Nephron progenitor cell (in vitro differentiated cells): ENCODE measurements around the gene OLFM1.

ENCODE experiments used
- DNase-seq: peaks from one replicate; pipeline ENCODE4 v3.0.0; 2021
- H3K27ac Mint-ChIP-seq: 2 replicates; pipeline ENCODE4 v1.8.0; 2021; ENCODE audit warnings: mild to moderate bottlenecking, moderate library complexity, mixed read lengths
- H3K27me3 Mint-ChIP-seq: 2 replicates; pipeline ENCODE4 v1.8.0; 2021; ENCODE audit warnings: mild to moderate bottlenecking, low read depth, mixed read lengths; ENCODE audit not compliant: poor library complexity
- H3K36me3 Mint-ChIP-seq: 2 replicates; pipeline ENCODE4 v1.8.0; 2021; ENCODE audit warnings: low read depth, mixed read lengths
- H3K4me1 Mint-ChIP-seq: 2 replicates; pipeline ENCODE4 v1.8.0; 2021; ENCODE audit warnings: mixed read lengths
- H3K4me3 Mint-ChIP-seq: 2 replicates; pipeline ENCODE4 v1.8.0; 2021; ENCODE audit warnings: mild to moderate bottlenecking, moderate library complexity, mixed read lengths
- H3K9me3 Mint-ChIP-seq: 2 replicates; pipeline ENCODE4 v1.8.0; 2021; ENCODE audit warnings: mild to moderate bottlenecking, moderate library complexity, mixed read lengths
- TF ChIP-seq, protein P1 (sequence below): fragments of 200-600 bp; sonication (generic); IDR thresholded peaks from 2 replicates; pipeline ENCODE4 v1.5.0; 2021; ENCODE audit warnings: antibody characterized with exemption

The OLFM1 gene

DNA sequence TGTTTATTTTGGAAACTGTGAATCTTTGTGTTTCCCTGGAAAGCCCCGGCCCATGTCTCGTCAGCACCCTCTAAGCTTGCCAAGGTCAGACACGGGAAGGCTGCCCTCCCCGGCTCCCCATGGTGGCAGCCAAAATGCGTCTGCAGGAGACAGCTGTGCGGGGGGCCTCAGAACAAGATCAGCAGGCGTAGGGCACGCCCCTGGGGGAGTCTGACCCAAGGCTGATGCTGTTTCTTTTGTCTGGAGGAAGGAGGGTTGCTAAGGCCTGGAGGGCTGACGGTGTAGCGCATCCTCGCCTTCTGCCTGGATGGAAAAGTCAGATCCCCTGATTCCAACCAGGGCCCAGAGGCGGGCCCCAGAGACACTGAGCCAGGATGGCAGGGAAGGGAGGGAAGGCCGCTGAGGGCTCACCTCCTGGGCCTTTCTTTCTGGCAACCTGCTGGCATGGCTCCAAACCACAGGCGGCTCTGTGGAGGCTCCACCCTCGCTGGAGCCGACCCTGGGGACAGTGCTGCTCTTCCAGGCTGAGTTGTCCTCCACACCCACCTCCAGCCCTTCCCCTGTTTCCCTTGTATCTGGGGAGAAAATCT, 57.2 kb downstream of the OLFM1 start:
- DNase-seq = no peak
- Mint-ChIP-seq H3K4me1 (peaks cover 10% of the 10 kb centered on the region), H3K9me3 (peaks cover 7% of the 10 kb centered on the region), H3K27me3 (peaks cover 29% of the 10 kb centered on the region), H3K36me3 (no peaks in the 10 kb centered on the region), H3K27ac (no peak overlapping the region), H3K4me3 (no peak overlapping the region)
- TF ChIP-seq, protein P1, sequence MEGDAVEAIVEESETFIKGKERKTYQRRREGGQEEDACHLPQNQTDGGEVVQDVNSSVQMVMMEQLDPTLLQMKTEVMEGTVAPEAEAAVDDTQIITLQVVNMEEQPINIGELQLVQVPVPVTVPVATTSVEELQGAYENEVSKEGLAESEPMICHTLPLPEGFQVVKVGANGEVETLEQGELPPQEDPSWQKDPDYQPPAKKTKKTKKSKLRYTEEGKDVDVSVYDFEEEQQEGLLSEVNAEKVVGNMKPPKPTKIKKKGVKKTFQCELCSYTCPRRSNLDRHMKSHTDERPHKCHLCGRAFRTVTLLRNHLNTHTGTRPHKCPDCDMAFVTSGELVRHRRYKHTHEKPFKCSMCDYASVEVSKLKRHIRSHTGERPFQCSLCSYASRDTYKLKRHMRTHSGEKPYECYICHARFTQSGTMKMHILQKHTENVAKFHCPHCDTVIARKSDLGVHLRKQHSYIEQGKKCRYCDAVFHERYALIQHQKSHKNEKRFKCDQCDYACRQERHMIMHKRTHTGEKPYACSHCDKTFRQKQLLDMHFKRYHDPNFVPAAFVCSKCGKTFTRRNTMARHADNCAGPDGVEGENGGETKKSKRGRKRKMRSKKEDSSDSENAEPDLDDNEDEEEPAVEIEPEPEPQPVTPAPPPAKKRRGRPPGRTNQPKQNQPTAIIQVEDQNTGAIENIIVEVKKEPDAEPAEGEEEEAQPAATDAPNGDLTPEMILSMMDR = no peak

DNA sequence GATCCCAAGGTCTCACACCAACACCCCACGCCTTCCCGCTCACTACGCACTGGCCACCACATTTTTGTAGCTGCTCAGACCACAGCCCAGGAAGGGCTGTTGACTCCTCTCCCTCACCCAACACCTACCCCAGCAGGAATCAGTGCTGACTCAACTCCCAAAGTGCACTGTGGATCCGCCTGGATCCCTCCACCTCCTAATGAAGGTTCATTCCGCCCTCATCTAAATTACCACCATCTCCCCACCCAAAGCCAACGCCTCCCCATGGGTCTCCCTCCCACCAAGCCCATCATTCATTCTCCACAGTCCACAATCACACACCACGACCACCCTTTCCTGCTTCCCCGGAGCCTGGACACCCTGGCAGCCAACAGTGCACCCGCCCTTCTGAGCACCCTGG, 57.8 kb downstream of the OLFM1 start:
- H3K27ac Mint-ChIP-seq = no peak overlapping the region
- no peaks in the 10 kb centered on the region for H3K36me3 Mint-ChIP-seq

DNA sequence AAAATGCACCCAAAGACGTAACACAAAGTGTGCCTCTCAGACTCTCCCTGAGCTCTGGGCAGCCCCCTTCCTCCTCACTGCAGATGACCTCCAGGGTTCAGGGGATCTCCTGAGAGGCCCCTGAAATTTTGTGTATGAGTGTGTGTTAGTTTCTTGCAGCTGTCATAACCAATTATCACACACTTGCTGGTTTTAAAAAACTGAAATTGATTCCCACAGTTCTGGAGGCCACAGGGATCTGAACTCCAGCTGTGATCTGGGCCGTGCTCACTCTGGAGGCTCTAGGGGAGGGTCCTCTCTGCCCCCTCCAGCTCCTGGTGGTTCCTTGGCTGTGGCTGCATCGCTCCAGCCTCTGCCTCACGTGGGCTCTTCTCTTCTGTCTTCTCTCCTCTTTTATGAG, 58.8 kb downstream of the OLFM1 start:
- no peak overlapping the region for H3K27ac Mint-ChIP-seq
- H3K9me3 Mint-ChIP-seq = peaks cover 18% of the 10 kb centered on the region
- H3K4me1 Mint-ChIP-seq = peaks cover 10% of the 10 kb centered on the region
- H3K4me3 Mint-ChIP-seq = no peak overlapping the region
- TF ChIP-seq, protein P1 = no peak
- peaks cover 29% of the 10 kb centered on the region for H3K27me3 Mint-ChIP-seq
- DNase-seq = no peak
- H3K36me3 Mint-ChIP-seq = no peaks in the 10 kb centered on the region

More for the DNA sequence above, 57.8 kb downstream of the OLFM1 start:
- Mint-ChIP-seq H3K9me3 (peaks cover 12% of the 10 kb centered on the region), H3K27me3 (peaks cover 29% of the 10 kb centered on the region), H3K4me1 (peaks cover 10% of the 10 kb centered on the region), H3K4me3 (no peak overlapping the region)
- TF ChIP-seq, protein P1 = no peak
- DNase-seq = no peak

DNA sequence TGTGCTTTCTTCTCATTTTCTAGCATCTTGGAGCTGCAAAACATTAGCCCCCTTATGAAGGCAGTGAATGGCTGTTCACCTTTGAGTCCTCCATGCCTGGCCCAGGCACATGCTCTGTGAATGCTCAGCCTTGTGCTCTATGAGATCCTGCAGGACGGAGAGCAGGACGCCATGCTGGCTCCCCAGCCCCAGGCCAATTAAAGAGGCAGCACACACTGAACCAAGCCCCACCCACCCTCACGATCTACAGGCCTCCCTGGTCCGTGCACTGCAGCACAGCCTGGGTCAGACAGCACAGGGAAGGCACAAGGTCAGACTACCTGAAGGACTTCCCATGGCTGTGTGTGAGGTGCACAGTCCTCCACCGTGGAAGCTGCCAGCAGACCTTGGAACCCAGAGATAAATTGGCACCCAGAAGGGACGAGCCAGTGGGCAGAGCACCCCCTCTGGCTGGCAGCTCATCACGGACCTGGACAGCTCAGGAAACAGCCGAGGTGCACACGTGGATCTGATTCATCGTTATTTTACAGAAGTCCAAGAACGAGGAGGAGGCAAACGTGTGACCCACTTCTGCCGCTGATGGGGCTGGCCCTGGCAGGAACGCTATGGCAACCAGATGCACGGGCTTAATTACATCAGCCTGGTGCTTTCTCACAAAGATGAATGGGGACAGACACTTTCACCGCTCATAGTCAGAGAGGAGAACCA, 59.5 kb downstream of the OLFM1 start:
- Mint-ChIP-seq H3K27ac (no peak overlapping the region), H3K27me3 (peaks cover 29% of the 10 kb centered on the region)

DNA sequence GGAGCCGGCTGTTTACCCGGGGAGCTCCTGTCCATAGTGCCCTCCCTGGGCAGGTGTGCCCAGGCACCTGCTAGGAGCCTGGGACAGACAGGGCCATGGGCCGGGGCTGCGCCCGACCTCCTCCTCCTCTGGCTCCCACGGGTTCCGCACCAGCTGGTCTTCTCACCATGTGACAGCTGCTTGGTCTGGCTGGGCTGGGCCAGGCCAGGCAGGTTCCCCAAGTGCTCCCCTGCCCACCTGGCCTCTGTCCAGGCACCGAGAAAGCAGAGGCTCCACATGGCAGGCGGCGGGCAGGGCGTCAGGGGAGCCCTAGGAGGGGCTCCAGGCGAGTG, 60.0 kb downstream of the OLFM1 start:
- H3K27ac Mint-ChIP-seq = no peak overlapping the region
- no peak for DNase-seq
- H3K36me3 Mint-ChIP-seq = no peaks in the 10 kb centered on the region
- peaks cover 13% of the 10 kb centered on the region for H3K4me1 Mint-ChIP-seq
- H3K9me3 Mint-ChIP-seq = peaks cover 24% of the 10 kb centered on the region
- peaks cover 29% of the 10 kb centered on the region for H3K27me3 Mint-ChIP-seq
- TF ChIP-seq, protein P1 = no peak
- no peak overlapping the region for H3K4me3 Mint-ChIP-seq

More for the DNA sequence above, 59.5 kb downstream of the OLFM1 start:
- TF ChIP-seq, protein P1 = no peak
- peaks cover 24% of the 10 kb centered on the region for H3K9me3 Mint-ChIP-seq
- no peak overlapping the region for H3K4me3 Mint-ChIP-seq
- H3K36me3 Mint-ChIP-seq = no peaks in the 10 kb centered on the region
- DNase-seq = no peak
- H3K4me1 Mint-ChIP-seq = peaks cover 10% of the 10 kb centered on the region

DNA sequence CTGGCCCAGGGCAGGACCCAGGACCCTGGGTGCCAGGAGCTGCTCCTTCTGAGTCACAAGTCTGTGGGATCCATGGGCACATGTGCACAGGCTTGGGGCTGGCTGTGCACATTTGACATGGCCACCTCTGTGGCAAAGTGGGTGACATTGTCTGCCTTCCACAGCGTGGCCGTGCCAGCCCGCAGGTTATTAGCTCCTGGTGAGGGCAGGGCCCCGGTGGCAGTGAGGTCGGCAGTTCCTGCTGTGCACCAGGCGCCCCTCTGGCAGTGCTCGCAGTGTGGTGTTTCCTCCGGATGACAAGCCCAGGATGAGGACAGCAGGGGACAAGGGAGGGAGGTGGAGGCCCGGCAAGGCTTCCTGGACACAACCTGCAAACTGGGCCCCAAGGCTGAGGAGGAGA, 60.5 kb downstream of the OLFM1 start:
- Mint-ChIP-seq H3K4me1 (peaks cover 18% of the 10 kb centered on the region), H3K4me3 (no peak overlapping the region), H3K27ac (no peak overlapping the region), H3K9me3 (peaks cover 24% of the 10 kb centered on the region), H3K36me3 (no peaks in the 10 kb centered on the region), H3K27me3 (peaks cover 29% of the 10 kb centered on the region)
- DNase-seq = no peak
- TF ChIP-seq, protein P1 = no peak
